Immature natural killer cell (primary cell): Measurements from ENCODE around the gene TBL3. TPM values are rescaled to one million over a fixed set of nuclear protein-coding genes. Genes with fewer than 3 reads are reported as not detected.

Experiments used
- DNase-seq, 3 donors: peaks; one replicate each; pipeline ENCODE4 v3.0.0; 2022; ENCODE audit warnings: mixed read lengths in 1 of 3
- H3K27ac Mint-ChIP-seq, 6 donors: one replicate each; pipeline ENCODE4 v1.8.0; 2020; ENCODE audit warnings: mixed read lengths in 6 of 6, mild to moderate bottlenecking in 5 of 6, inconsistent platforms in 4 of 6, moderate library complexity in 3 of 6
- H3K27me3 Mint-ChIP-seq, 3 donors: one replicate each; pipeline ENCODE4 v1.8.0; 2020 to 2021; ENCODE audit warnings: low read depth in 3 of 3, mild to moderate bottlenecking in 3 of 3, mixed read lengths in 3 of 3, moderate library complexity in 3 of 3, inconsistent platforms in 1 of 3
- H3K36me3 Mint-ChIP-seq, 3 donors: one replicate each; pipeline ENCODE4 v1.8.0; 2020; ENCODE audit warnings: mixed read lengths in 3 of 3, inconsistent platforms in 2 of 3, mild to moderate bottlenecking in 2 of 3
- H3K4me1 Mint-ChIP-seq, 2 donors: one replicate each; pipeline ENCODE4 v1.8.0; 2020; ENCODE audit warnings: inconsistent platforms in 2 of 2, mild to moderate bottlenecking in 2 of 2, mixed read lengths in 2 of 2, moderate library complexity in 1 of 2
- H3K4me3 Mint-ChIP-seq, 5 donors: one replicate each; pipeline ENCODE4 v1.8.0; 2020; ENCODE audit warnings: mild to moderate bottlenecking in 5 of 5, mixed read lengths in 5 of 5, inconsistent platforms in 3 of 5, moderate library complexity in 3 of 5
- H3K9me3 Mint-ChIP-seq, 6 donors: one replicate each; pipeline ENCODE4 v1.8.0; 2020; ENCODE audit warnings: mild to moderate bottlenecking in 6 of 6, mixed read lengths in 6 of 6, inconsistent platforms in 4 of 6, moderate library complexity in 3 of 6
- polyA plus RNA-seq, 3 donors: library from polyadenylated mRNA; unstranded; fragments of 300-500 nt; fragmentation: Illumina TruSeq; gene quantifications; one replicate each; pipeline ENCODE4 v1.2.3, GENCODE V29; 2021

Gene TBL3
- polyA plus RNA-seq, 3 donors from 2014 or later = 34.4 to 66.1 (median 59.8) TPM

- H3K27ac Mint-ChIP-seq = peak overlapping the region in 1 of 6 donors; percentile 51
- H3K4me3 Mint-ChIP-seq = peak overlapping the region; percentile 72 to 84 (median 80)
- no peaks in the 10 kb centered on the region for H3K9me3 Mint-ChIP-seq
- peaks cover 19% of the 10 kb centered on the region in 2 donors for H3K4me1 Mint-ChIP-seq
- peaks cover 10 to 16% (median 11%) of the 10 kb centered on the region in 3 donors for H3K27me3 Mint-ChIP-seq
- no peak for DNase-seq
- no peaks in the 10 kb centered on the region for H3K36me3 Mint-ChIP-seq
These were observed 50.9 kb downstream of the TBL3 start for GRCh38 chr16:2022723-2023091.

DNA sequence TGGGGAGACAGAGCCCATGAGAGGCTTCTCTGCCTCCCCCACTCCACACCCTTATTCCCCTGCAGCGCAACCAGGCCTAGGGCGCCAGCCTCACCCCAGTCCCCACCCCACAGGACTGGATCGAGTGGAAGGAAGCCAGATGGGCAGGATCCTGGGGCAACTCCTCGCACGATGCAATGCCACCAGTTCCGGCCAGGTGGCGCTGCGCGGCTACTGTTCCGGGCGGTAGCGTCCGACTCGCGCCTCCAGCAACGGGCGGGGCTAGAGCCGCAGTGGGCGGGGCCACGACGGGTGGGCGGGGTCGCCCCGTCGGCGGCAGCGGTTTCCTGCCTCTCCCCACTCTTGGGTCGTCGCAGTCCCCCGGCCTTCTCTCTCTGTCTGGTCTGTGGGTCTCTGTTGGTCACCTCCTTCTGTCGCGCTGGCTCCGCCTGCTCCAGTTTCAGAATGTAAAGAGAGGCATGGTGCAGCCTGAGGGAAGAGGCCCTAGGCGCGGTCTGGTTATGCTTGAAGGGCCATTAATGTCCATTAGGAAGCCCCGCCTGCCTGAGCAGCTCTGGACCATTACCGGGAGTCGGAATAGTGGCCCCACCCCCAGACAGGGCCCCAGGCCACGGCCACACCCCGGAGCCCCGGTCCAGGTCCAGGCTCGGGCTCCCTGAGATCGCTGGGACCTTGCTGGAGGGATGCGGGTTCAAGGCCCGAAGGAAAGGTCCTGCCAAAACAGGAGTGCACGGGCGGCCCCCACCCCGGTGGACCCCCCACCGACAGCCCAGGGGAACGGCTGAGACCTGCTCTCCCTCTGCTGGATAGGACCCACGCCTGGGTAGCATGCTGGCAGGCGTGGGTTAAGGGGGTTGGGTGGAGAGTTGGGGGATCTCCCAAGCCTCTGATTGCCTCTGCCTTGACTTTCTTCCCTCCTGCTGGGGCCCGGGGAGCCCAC lies 51.5 kb downstream of the TBL3 start:
- peaks cover 8 to 16% (median 9%) of the 10 kb centered on the region in 3 donors for H3K27me3 Mint-ChIP-seq
- peak; percentile 93 to 95 (median 93) for DNase-seq
- peak overlapping the region; percentile 72 to 84 (median 80) for H3K4me3 Mint-ChIP-seq
- no peaks in the 10 kb centered on the region for H3K36me3 Mint-ChIP-seq
- H3K4me1 Mint-ChIP-seq = peaks cover 19 to 20% of the 10 kb centered on the region in 2 donors
- H3K9me3 Mint-ChIP-seq = no peaks in the 10 kb centered on the region
- peak overlapping the region; percentile 51 to 93 (median 86) for H3K27ac Mint-ChIP-seq

- Mint-ChIP-seq H3K36me3 (no peaks in the 10 kb centered on the region), H3K27me3 (peaks cover 4 to 14% (median 8%) of the 10 kb centered on the region in 3 donors), H3K27ac (peak overlapping the region; percentile 1 to 87 (median 64)), H3K9me3 (no peaks in the 10 kb centered on the region), H3K4me3 (peak overlapping the region in 3 of 5 donors; percentile 50 to 76 (median 69)), H3K4me1 (peaks cover 19 to 20% of the 10 kb centered on the region in 2 donors)
- no peak for DNase-seq
These were observed 52.2 kb downstream of the TBL3 start for GRCh38 chr16:2024032-2024420.

DNA sequence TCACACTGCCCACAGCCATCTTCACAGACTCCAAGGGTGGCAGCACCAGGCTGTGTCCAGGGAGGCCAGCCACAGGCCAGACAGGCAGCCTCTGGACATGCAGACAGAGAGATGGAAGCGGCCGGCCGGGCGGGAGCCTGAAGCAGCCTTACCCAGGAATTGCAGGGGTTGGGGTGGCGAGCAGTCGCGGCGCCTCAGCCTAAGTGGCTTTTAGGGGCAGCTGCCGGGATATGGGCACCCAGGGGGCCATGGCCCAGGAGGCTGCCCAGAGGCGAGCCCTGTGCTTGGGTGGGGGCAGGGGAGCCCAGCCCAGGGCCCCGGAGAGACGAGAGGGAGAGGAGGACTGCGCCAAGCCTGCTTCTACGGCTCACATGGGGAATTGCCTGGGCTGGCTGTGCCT lies 53.4 kb downstream of the TBL3 start:
- Mint-ChIP-seq H3K27ac (no peak overlapping the region), H3K9me3 (no peaks in the 10 kb centered on the region), H3K4me3 (peak overlapping the region in 2 of 5 donors; percentile 21 to 65), H3K4me1 (peaks cover 19 to 20% of the 10 kb centered on the region in 2 donors), H3K27me3 (peaks cover 3 to 14% (median 8%) of the 10 kb centered on the region in 3 donors), H3K36me3 (no peaks in the 10 kb centered on the region)
- no peak for DNase-seq

DNA sequence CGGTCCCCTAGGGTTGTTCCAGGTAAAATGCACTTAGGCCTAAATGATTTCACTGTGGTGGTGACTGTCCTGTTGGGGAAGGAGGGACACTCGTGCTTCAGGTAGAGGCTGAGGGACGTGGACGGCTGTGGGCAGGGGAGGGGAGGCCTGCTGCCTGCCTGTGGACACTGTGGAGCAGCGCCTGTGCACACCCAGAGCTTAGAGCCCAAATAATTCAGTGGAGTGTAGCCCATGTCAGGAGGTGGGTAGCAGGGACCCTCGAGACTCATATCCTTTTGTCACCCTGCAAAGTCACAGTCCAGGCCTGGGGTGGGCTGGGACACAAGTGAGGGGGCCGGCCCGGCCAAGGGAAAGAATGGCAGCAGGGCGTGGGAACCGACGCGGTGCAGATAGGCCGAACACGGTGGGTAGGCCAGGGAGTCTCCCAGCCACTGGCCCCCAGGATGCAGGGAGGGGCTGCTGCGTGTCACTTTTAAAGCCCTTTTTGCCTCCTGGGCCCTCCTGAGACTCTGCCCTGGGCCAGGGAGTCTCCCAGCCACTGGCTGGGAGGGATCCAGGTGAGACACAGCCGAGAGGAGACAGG lies 54.1 kb downstream of the TBL3 start:
- H3K36me3 Mint-ChIP-seq = no peaks in the 10 kb centered on the region
- no peaks in the 10 kb centered on the region for H3K9me3 Mint-ChIP-seq
- peaks cover 19 to 20% of the 10 kb centered on the region in 2 donors for H3K4me1 Mint-ChIP-seq
- H3K27ac Mint-ChIP-seq = peak overlapping the region in 1 of 6 donors; percentile 5
- H3K27me3 Mint-ChIP-seq = peaks cover 3 to 14% (median 6%) of the 10 kb centered on the region in 3 donors
- DNase-seq = no peak
- H3K4me3 Mint-ChIP-seq = peak overlapping the region; percentile 18 to 65 (median 53)

DNA sequence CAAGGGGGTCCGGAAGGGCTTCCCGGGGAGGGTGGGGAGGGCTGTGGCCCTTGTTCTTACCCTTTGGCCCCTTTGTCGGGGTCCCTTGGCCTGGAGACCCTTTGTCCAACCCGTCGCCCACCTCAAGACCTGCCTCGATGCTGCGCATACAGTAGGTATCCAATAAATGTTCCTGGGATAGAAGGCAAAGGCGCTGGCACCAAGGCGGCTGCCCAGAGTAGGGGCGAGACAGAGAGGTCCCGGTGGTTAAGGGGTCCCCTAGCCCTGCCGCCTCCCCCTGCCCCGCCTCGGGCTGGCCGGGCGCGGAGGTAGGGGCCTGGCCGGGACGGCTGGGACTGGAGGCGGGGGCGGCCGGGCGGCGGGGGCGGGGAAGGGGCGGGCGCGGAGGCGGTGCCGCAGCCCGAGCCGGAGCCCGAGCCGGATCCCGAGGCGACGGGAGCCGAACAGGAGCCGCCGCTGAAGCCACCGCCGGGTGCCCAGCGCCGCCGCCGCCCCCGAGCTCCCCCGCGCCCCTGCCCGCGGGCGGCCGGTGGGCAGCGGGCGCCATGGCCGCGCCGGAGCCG lies 54.7 kb downstream of the TBL3 start, which contains the start of gene NHERF2:
Gene NHERF2 (plus strand): TSS at position 442 of the 563 bp plus-strand sequence. CDS start 104 bp downstream, at position 546.
- H3K36me3 Mint-ChIP-seq = no peaks in the 10 kb centered on the region
- H3K27me3 Mint-ChIP-seq = peaks cover 4 to 12% (median 6%) of the 10 kb centered on the region in 3 donors
- no peaks in the 10 kb centered on the region for H3K9me3 Mint-ChIP-seq
- peak in 2 of 3 donors; percentile 22 to 36 for DNase-seq
- H3K4me1 Mint-ChIP-seq = peaks cover 19 to 20% of the 10 kb centered on the region in 2 donors
- H3K4me3 Mint-ChIP-seq = peak within 1 kb of the TSS; percentile 79 to 86 (median 82)
- peak within 1 kb of the TSS in 3 of 6 donors; percentile 5 to 49 (median 24) for H3K27ac Mint-ChIP-seq

- Mint-ChIP-seq H3K27ac (peak overlapping the region in 2 of 6 donors; percentile 24 to 49), H3K36me3 (no peaks in the 10 kb centered on the region), H3K4me1 (peaks cover 19 to 20% of the 10 kb centered on the region in 2 donors), H3K27me3 (peaks cover 4 to 10% (median 6%) of the 10 kb centered on the region in 3 donors), H3K4me3 (peak overlapping the region; percentile 79 to 86 (median 82)), H3K9me3 (no peaks in the 10 kb centered on the region)
- DNase-seq = peak; percentile 14 to 28 (median 18)
These were observed 55.5 kb downstream of the TBL3 start for GRCh38 chr16:2027024-2028010.

DNA sequence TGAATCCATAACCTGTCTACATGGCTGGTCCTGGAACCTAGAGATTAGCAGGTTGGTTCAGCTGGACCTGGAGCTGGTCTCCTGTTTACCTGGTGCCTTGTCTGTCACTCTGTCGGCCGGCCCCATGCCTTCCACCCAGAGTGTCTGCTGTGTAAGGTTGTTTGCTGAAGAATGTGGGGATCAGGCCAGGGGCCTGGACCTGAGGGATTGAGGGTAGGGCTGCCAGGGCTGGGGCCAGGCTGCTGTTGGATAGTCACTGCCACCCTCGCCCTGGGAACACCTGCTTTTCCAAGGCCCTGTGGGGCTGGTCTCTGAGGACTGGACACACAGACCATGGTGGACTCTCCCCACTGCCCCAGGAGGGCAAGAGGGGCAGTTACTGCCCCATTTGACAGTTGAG lies 56.3 kb downstream of the TBL3 start:
- Mint-ChIP-seq H3K36me3 (no peaks in the 10 kb centered on the region), H3K4me3 (peak overlapping the region in 4 of 5 donors; percentile 79 to 86 (median 81)), H3K27ac (no peak overlapping the region)

GRCh38 chr16:2028620-2029220 lies 56.9 kb downstream of the TBL3 start:
- DNase-seq = no peak
- no peaks in the 10 kb centered on the region for H3K9me3 Mint-ChIP-seq
- peaks cover 10 to 11% of the 10 kb centered on the region in 2 donors for H3K4me1 Mint-ChIP-seq
- H3K36me3 Mint-ChIP-seq = no peaks in the 10 kb centered on the region
- H3K4me3 Mint-ChIP-seq = no peak overlapping the region
- peaks cover 0 to 4% (median 2%) of the 10 kb centered on the region in 3 donors for H3K27me3 Mint-ChIP-seq
- no peak overlapping the region for H3K27ac Mint-ChIP-seq

More for the DNA sequence above, 56.3 kb downstream of the TBL3 start:
- peaks cover 13 to 15% of the 10 kb centered on the region in 2 donors for H3K4me1 Mint-ChIP-seq
- DNase-seq = no peak
- H3K9me3 Mint-ChIP-seq = no peaks in the 10 kb centered on the region
- peaks cover 2 to 5% (median 2%) of the 10 kb centered on the region in 3 donors for H3K27me3 Mint-ChIP-seq

- Mint-ChIP-seq H3K4me1 (peaks cover 7% of the 10 kb centered on the region in 2 donors), H3K36me3 (no peaks in the 10 kb centered on the region), H3K9me3 (no peaks in the 10 kb centered on the region), H3K27ac (no peak overlapping the region), H3K27me3 (peaks cover 0 to 4% (median 2%) of the 10 kb centered on the region in 3 donors), H3K4me3 (no peak overlapping the region)
- no peak for DNase-seq
These were observed 57.5 kb downstream of the TBL3 start for GRCh38 chr16:2029350-2029749.

- H3K4me3 Mint-ChIP-seq = no peak overlapping the region
- no peak for DNase-seq
- no peaks in the 10 kb centered on the region for H3K9me3 Mint-ChIP-seq
- H3K27me3 Mint-ChIP-seq = peaks cover 0 to 5% (median 4%) of the 10 kb centered on the region in 3 donors
- H3K4me1 Mint-ChIP-seq = peaks cover 5 to 6% of the 10 kb centered on the region in 2 donors
- no peaks in the 10 kb centered on the region for H3K36me3 Mint-ChIP-seq
- peak overlapping the region in 1 of 6 donors; percentile 12 for H3K27ac Mint-ChIP-seq
These were observed 58.2 kb downstream of the TBL3 start for GRCh38 chr16:2030036-2030435.

DNA sequence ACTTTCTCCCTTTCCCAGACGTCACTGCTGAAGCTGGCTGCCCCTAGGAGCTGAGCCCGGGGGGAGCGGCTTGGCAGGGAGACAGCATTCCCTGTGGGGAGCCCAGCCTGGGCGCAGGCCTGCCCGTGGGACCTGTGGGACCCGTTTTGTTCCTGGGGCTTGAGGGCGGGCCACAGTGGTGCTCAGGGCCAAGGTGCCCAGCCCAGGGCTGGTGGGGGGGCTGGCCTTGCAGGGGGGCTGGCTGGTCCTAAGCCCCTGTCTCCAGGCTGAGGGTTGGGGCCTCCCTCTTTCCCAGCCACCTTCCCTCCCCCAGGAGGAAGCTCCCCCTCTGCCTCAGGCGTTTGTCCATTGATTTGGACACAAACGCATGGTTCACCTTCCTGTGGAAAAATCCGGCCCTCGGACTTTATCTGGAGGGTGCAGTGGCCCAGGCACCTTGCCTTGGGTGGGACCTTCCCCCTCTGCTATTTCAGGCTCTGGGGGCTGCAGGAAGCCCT lies 59.3 kb downstream of the TBL3 start:
- no peaks in the 10 kb centered on the region for H3K9me3 Mint-ChIP-seq
- H3K36me3 Mint-ChIP-seq = no peaks in the 10 kb centered on the region
- DNase-seq = no peak
- peaks cover 0 to 5% (median 4%) of the 10 kb centered on the region in 3 donors for H3K27me3 Mint-ChIP-seq
- no peak overlapping the region for H3K27ac Mint-ChIP-seq
- H3K4me3 Mint-ChIP-seq = no peak overlapping the region
- H3K4me1 Mint-ChIP-seq = peaks cover 5% of the 10 kb centered on the region in 2 donors
